Ramos (cell line): ENCODE data around the gene FFAR3.

Experiments used
- in situ Hi-C: fragments of 300-500 bp; cut with MboI; formaldehyde crosslinking; loops from one replicate; pipeline ENCODE4 v1.14.3; 2022; ENCODE audit warnings: low sequenced_read_pairs; ENCODE audit not compliant: unreplicated experiment

The FFAR3 gene, protein sequence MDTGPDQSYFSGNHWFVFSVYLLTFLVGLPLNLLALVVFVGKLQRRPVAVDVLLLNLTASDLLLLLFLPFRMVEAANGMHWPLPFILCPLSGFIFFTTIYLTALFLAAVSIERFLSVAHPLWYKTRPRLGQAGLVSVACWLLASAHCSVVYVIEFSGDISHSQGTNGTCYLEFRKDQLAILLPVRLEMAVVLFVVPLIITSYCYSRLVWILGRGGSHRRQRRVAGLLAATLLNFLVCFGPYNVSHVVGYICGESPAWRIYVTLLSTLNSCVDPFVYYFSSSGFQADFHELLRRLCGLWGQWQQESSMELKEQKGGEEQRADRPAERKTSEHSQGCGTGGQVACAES

DNA sequence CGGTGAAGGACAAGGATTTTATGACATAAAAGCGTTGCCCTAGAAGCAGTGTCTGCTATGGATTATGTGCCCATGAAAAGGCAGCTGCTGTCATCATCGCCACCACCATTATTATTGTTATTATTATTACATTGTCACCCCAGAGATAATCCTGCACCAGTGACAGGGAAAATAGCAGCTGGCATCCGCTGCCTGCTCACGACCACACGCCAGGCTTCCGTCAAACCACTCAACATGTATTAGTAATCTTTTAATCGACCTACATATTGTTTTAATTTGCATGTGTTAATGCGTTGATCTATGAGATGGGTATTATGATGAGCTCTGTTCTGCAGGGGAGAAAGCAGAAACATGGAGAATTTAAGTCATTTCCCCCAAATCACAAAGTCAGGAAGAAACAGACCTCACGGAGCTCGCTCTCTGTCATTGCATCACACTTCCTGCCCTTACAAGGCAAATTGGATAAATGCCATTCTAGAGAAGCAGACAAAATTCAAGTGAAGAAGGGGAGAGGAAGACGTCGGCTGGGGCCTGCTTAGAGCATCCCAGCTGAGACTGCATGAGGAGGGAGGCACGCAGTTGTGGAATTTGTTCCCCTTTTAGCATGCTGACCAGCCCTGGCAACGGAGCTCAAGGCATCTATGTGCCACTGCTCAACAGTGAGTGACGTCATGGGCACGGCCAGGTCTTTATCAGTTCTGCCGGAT, at the start of gene FFAR3:
Gene FFAR3, plus strand, starts transcription at position 594 of the 707 bp plus-strand sequence. CDS start 431 bp downstream, outside the sequence.
- in situ Hi-C loops, result no loop called here

DNA sequence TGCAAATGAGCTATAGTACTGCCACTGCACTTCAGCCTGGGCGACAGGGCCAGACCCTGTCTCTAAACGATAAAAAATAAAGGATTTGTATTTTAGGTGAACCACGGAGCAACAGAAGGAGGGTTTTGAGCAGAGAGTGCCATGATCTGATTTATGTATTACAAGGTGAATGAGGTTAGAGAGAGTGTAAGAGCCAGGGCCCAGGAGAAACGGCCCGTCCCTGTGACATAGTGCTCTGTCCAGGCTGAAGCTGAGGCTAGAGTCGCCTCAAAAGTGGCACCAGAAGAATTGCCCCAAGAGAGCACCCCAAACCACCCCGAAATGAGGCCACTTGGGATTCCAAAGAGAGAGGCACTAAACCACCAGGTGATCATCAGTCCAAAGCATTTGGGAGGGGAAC, 49.4 kb upstream of the FFAR3 start:
- in situ Hi-C loops, result no loop called here

DNA sequence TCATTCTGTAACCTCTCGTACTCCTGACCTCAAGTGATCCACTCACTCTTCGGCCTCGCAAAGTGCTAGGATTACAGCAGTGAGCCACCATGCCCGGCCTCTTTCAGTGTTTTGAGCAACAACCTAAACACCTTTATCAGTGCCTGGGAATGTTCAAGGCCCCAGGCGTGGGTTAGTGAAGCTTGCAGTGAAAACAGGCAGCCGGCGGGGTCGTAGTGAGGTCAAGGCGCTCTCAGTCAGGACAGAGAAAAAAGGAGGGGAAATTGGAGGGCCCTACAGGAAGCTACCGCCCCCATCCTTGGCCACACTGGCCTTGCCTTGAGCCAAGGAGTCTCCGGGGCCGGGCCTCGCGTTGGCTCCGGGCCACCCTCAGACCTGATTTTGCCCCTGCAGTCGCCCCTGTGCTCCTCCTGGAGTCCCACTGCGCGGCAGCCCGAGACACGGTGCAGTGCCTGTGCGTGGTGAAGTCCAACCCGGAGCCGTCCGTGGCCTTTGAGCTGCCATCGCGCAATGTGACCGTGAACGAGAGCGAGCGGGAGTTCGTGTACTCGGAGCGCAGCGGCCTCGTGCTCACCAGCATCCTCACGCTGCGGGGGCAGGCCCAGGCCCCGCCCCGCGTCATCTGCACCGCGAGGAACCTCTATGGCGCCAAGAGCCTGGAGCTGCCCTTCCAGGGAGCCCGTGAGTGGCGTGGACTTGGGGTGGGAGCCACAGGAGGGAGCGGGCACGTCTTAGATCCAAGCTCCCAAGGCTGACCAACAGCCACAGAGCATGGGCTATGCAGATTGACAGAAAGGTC, 48.6 kb upstream of the FFAR3 start:
- in situ Hi-C loops, result no loop called here

DNA sequence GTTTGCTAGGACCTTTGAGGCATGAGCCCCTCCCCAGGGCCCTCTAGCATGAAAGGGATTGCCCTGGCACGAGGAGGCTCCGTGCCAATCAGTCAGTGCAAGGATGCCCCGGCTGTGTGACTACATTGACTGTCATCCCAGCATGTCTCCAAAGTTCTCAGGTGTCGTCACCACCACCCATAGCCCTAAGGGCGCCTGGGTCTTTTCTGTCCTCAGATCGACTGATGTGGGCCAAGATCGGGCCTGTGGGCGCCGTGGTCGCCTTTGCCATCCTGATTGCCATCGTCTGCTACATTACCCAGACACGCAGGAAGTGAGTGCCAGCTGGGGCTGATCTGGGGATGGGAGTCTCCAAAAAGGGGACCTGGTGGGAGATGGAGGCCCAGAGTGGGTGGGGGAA, 47.9 kb upstream of the FFAR3 start:
- in situ Hi-C loops, result no loop called here

DNA sequence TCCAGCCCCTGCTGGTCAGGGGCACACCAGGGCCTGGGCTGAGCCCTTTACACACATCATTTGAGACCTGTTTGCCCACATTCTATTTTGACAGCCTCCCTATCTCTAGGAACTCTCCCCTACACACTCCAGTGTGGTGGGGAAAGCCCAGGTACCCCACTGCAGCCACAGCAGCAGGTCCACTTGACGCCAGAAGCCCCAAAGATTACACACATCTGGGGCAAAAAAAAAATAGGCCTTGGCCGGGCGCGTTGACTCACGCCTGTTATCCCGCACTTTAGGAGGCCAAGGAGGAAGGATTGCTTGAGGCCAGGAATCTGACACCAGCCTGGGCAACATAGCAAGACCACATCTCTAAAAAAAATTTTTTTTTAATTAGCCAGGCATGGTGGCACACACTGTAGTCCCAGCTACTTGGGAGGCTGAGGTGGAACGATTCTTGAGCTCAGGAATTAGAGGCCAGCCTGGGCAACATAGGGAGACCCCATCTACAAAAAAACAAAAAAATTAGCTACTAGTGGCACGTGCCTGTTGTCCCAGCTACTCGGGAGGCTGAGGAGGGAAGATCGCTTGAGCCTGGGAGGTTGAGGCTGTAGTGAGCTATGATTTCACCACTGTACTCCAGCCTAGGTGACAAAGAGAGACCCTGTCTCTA, 47.3 kb upstream of the FFAR3 start:
- in situ Hi-C loops, result no loop called here

DNA sequence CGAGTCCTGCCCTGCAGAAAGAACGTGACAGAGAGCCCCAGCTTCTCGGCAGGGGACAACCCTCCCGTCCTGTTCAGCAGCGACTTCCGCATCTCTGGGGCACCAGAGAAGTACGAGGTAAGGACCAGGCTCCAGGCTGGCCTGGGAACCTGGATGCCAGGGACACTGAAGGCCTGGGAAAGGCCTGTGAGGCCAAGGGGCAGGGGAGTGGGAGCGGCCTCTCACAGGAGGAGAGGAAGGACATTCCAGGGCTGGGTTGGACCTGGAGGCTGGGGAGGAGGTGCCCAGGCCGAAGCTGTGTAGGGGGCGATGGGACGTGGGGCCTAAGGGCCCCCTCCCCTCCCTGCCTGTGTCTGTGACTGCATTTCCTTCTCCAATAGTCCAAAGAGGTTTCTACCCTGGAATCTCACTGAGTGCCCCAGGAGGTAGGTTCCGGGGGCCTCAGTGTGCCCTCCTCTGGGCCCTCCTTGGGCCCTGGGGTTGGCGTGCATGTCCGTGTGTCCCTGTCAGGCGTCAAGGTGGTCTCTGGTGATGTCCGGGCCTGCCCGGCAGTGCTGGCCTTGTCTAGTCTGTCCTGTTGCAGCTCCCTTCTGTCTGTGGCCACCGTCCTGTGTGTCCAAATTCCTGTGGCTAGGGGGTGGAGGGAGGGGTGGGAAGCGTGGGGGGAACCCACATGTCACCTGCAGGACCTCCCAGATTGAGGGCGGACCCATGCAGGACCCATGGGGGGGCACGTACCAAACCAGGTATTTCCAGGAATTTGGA, 46.2 kb upstream of the FFAR3 start:
- in situ Hi-C loops, result no loop called here

DNA sequence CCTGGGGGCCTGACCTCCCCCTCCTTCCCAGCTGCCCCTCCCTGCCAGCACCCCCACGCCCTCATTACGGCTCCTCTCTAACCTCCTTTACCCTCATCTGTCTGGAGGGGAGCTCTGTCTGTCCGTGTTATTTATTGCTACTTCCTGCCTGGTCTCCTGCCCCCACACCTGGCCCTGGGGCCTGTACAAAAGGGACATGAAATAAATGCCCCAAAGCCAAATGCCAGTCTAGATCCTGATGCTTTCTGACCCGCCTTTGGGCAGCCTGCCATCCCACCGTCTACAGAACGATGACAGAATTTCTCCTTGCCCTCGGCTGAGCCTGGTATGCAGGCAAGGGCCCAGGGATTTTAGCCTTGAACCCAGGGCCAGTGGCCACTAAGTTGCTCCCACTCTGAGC, 44.7 kb upstream of the FFAR3 start:
- in situ Hi-C loops, result no loop called here

DNA sequence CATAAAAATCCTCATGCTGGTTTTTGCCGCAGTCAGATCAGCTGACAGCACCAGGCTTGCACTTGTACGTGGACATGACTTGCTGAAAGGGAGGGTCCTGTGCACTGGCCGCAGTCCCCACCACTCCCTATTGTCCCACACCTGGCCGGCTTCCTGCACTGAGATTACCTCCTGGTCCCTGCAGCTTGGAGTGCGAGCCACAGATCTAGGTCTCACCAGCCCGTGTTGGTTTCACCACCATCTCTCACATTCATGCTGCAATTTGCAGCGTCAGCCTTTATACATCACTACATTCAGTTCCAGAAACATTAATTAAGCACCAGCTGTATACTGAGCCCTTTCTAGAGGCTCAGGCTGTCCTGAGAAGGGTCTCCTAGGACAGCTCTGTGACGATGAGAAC, 44.2 kb upstream of the FFAR3 start:
- in situ Hi-C loops, result no loop called here

DNA sequence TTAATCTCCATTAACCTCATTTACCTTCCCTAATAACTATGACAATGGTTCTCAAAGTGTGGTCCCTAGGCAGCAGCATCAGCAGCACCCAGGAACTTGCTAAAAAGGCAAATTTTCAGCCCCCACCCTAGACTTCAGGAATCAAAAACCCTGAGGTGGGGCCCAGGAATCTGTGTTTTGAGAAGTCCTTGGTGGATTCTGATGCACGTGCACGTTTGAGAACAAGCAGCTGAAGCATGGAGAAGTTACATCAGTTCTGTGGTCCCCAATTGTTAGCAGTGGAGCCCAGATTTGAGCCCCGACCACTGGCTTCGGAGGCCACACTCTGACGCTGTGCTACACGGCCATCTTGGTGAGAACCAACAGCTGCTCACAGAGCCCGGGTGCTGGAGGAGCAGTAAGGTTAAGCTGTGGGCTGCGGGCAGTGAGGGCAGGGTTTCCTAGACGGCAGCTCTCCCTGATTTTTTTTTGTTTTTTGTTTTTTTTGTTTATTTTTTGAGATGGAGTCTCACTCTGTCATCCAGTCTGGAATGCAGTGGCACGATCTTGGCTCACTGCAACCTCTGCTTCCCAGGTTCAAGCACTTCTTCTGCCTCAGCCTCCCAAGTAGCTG, 43.3 kb upstream of the FFAR3 start:
- in situ Hi-C loops, result no loop called here

DNA sequence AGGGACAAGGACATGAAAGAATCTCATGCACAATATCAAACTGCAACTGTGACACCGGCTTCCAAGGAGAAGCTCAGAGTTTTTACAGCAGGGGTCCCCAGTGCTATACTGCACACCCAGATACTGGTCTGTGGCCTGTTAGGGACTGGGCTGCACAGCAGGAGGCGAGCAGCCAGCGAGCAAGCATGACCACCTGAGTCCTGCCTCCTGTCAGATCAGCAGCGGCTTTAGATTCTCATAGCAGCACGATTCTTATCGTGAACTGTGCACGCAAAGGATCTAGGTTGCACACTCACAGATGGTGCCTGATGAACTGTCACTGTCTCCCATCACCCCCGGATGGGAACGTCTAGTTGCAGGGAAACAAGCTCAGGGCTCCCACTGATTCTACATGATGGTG, 42.4 kb upstream of the FFAR3 start:
- in situ Hi-C loops, result no loop called here

DNA sequence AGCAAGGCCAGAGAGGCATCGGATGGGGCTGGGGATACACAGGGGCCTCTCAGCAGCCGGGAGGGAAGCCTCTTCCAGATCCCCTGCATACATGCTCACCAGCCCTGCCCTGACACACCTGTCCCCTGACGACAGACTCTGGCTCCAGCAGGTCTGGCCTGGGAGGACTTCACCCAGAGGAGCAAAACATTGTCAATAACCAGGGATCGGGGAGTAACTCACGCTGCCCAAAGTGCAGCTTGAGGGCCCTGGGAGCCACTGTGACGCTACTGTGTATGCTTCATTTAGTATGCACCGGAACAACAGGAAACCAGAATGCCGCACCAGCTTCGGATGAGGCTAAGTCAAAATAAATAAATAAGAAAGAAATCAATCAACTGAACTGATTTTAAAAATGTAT, 41.7 kb upstream of the FFAR3 start:
- in situ Hi-C loops, result no loop called here

DNA sequence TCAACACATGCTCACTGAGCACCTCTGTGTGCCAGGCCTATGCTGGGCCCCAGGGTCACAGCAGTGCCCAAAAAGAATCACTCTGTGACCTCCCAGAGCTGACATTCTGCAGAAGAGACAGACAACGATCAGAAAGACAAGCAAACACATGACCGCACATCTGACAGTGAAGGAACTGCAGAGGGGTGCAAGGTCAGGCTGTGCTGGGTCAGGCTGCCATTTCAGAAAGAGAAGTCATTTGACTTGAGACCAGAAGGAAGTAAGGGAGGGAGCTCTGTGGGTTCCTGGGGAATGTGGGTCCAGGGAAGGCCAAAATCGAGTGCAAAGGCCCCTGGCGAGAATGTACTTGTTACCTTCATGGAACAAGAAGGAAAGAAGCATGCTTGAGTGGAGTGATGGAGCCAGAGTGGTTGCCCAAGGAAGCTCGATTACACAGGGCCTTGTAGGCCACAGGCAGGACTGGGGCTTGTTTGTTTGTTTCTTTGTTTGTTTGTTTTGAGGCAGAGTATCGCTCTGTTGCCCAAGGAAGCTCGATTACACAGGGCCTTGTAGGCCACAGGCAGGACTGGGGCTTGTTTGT, 40.7 kb upstream of the FFAR3 start:
- in situ Hi-C loops, result no loop called here

DNA sequence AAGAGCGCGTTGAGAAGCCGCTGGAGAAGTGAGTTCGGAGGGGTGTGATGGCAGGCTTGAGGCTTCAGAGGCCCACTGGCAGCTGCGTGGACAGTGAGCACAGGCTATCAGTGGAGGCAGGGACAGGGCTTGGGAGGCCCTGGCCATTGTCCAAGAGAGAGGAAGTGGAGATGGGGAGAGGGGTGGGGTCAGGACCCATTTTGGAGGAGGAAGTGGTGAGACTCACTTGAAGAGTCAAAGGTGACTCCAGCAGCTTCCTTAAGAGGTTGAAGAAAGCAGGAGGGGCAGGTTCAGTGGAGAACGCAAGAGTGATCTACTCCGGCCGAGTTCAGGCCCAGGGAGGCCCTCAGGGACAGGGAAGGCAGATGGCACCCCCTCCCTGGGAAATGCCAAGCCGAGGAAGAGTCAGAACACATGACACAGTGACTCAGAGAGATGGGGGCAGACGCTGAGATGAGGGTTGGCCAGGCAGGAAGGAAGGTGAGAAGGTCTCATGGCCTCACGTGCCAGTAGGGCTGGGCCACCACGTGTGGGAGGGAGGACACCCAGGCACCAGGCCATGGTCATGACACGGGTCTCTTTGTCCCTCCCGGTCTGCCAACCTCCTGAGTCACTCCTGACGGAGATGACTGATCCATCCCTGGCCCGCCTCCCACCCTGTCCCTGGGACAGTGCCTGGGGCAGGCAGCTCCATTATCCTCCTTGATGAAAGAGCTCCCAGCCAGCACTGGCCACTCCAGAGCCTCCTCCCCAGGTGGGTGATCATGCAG, 39.4 kb upstream of the FFAR3 start:
- in situ Hi-C loops, result no loop called here

DNA sequence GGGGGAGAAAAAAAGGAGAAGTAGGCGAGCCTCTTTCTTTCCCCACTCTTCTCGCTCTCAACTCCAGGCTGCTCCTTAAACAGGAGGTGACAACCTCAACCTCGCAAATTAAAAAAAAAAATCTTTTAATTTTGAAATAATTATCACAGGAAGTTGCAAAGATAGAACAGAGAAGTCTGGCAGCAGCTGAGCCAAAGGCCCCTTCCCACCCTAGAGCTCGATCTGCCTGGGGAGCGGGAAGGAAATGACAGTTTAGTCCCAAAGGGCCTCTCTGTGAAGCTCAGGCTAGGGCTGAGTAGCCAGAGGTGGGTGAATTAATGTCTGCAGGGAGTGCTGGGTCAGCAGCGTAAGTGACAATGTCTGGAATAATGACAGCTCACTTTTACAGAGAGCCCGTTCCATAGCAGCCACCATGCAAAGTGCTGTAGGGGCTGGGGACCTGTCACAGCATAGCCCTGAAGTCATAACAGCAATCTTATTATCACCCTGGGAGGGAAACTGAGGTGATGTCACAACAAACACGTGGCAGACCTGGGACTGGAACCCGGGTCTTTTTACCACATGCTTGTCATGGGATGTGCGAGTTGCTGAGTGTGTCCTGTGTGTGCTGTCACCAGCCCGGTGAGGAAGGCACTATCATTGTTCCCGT, 38.1 kb upstream of the FFAR3 start:
- in situ Hi-C loops, result no loop called here

DNA sequence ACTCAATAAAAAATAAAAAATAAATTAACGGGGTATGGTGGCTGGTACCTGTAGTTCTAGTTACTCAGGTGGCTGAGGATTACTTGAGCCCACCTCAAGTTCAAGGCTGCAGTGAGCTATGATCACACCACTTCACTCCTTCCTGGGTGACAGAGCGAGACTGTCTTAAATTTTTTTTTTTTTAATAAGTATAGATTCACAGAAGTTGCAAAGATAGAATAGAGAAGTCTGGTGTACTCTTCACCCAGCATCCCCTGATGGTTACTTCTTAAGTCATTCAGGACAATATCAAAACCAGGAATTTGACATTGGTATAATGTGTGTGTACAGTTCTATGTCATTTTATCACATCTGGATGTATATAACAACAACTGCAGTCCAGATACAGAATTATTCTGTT, 37.0 kb upstream of the FFAR3 start:
- in situ Hi-C loops, result no loop called here

DNA sequence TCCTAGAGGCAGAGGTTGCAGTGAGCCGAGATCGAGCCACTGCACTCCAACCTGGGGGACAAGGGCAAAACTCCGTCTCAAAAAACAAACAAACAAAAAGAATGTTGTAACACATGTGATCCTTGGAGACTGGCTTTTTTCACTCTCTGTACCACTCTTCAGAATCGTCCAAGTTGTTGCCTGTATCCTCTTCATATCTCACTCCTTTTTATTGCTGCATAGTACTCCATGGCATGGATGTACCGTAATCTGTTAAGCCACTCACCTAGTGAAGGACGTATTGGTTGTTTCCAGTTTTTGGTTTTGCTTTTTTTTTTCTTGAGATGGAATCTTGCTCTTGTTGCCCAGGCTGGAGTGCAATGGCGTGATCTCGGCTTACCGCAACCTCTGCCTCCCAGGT, 36.2 kb upstream of the FFAR3 start:
- in situ Hi-C loops, result no loop called here

DNA sequence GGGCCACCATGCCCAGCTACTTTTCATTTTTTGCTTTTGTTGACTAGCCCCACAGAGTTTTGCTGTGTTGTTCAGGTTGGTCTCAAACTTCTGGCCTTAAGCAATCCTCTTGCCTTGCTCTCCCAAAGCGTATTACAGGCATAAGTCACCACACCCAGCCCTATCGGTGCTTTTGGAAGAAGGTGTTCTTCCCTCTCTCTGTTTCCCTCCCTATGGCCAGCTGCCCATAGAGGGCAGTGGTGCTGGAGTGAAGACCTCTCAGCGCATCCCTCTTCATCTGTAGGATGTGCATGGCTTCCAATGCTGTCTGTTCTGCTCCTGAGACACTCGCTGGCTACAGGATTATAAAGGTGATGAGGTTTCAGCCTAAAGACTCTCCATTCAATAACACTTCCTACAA, 30.6 kb upstream of the FFAR3 start:
- in situ Hi-C loops, result no loop called here

DNA sequence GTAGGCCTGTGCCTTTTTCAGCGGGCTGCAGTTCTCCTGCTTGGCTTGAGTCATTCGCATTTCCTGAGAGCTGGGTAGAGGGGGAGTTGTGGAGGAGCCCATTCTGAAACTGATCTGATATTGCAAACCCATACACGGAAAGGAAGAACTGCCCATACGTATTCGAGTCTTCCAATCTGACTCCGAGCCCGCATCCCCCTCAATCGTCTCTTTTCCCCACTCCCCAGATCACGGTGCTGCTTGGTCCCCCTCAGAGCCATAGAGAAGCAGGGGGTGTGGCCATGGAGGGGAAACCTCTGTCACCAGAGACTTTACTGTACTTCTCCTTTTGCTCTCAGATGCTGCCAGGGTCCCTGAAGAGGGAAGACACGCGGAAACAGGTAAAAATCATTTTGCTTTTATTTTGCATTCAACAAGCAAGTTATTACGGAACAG, 29.4 kb upstream of the FFAR3 start, which contains the start of gene CD22:
Gene CD22, plus strand, starts transcription at position 337 of the 435 bp plus-strand sequence. CDS start 2,854 bp downstream, outside the sequence.
- in situ Hi-C loops, result no loop called here
